AG10803 (cell line): ENCODE results near the gene DDX23.

ENCODE experiments used
- DNase-seq: peaks from one replicate; pipeline ENCODE4 v3.0.0; 2010; ENCODE audit warnings: low read depth
- H3K4me3 ChIP-seq: 2 replicates; pipeline ENCODE4 v1.5.1; 2011; ENCODE audit warnings: mild to moderate bottlenecking, low read length, control low read depth
- TF ChIP-seq, protein P1 (sequence below): conservative IDR thresholded peaks from 2 replicates; pipeline ENCODE4 v1.5.1; 2011; ENCODE audit warnings: mild to moderate bottlenecking, low read length, control low read depth, inconsistent platforms

DDX23 gene

GRCh38 chr12:48873096-48873495 is 21.1 kb upstream of the DDX23 start:
- no peak for DNase-seq
- TF ChIP-seq, protein P1, sequence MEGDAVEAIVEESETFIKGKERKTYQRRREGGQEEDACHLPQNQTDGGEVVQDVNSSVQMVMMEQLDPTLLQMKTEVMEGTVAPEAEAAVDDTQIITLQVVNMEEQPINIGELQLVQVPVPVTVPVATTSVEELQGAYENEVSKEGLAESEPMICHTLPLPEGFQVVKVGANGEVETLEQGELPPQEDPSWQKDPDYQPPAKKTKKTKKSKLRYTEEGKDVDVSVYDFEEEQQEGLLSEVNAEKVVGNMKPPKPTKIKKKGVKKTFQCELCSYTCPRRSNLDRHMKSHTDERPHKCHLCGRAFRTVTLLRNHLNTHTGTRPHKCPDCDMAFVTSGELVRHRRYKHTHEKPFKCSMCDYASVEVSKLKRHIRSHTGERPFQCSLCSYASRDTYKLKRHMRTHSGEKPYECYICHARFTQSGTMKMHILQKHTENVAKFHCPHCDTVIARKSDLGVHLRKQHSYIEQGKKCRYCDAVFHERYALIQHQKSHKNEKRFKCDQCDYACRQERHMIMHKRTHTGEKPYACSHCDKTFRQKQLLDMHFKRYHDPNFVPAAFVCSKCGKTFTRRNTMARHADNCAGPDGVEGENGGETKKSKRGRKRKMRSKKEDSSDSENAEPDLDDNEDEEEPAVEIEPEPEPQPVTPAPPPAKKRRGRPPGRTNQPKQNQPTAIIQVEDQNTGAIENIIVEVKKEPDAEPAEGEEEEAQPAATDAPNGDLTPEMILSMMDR = no peak
- H3K4me3 ChIP-seq = no peak overlapping the region

- TF ChIP-seq, protein P1 = no peak
- H3K4me3 ChIP-seq = no peak overlapping the region
- DNase-seq = no peak
Observed at GRCh38 chr12:48869191-48869590, 17.2 kb upstream of the DDX23 start.

GRCh38 chr12:48868451-48868850 is 16.5 kb upstream of the DDX23 start:
- no peak overlapping the region for H3K4me3 ChIP-seq
- DNase-seq = no peak
- TF ChIP-seq, protein P1 = no peak

- TF ChIP-seq, protein P1 = no peak
- peak overlapping the region; percentile 77 for H3K4me3 ChIP-seq
- no peak for DNase-seq
Observed at GRCh38 chr12:48866052-48866711, 14.2 kb upstream of the DDX23 start.

DNA sequence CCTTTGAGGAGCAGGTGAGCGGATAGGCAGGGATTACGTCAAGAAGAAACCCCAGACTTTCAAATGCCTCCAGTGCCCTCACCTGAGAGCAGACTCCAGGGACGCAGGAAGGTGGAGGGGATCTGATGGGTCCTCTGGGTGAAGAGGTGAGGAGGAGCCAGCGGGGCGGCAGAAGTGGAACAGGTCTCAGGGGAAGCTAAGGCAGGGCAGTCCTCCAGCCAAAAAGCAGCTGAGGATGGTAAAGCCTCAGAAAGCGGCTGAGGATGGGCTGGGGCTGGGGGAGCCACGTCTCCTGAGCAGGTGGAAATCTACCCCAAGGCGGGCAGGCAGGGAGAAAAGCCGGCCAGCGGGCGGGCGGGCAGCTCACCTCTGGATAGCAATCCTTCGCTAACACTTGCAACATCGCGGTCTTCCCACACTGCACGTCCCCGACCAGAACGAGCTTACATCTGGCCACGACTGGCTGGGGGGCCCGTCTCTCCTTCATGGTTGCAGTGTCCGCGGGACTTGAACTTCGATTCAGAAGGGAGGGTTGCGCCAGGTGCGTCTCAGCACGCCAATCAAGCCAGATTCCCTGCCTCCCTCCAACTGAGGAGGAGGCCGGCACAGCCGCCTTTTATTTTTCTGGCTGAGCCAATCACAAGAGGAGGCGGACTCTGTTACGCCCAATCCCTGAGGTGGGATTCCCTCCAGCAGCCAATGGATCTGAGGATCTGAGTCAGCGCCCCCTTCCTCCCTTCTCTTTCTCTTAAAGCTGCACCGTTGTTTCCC is 13.5 kb upstream of the DDX23 start, which contains the start of gene RND1:
Gene RND1, minus strand, starts transcription at position 590 of the 771 bp plus-strand sequence. Its CDS starts 103 bp downstream, at position 487.
- peak; percentile 85 for DNase-seq
- TF ChIP-seq, protein P1 = peak; percentile 29
- peak within 1 kb of the TSS; percentile 77 for H3K4me3 ChIP-seq

DNA sequence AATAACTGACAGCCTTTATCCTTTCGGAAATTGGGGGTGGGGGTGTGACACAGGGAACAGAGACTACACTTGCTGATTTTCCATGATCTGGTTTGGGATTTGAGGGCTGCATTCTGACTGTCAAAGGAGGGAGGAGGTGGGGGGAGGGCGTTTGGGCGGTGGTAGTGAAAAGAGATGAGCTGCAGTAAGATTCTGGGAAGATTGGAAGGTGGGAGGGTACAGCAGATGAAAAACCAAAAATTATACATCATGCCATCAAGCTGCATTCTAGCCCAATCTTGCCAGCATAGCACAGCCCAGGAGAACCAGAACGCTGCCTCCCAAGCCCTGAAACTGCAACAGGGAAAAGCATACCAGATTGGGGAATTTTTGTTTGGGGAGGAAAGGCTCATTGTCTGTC is 11.3 kb upstream of the DDX23 start:
- DNase-seq = no peak
- no peak overlapping the region for H3K4me3 ChIP-seq
- TF ChIP-seq, protein P1 = no peak

GRCh38 chr12:48862760-48863159 is 10.8 kb upstream of the DDX23 start:
- TF ChIP-seq, protein P1 = no peak
- H3K4me3 ChIP-seq = no peak overlapping the region
- no peak for DNase-seq
